ENCODE results near the gene SV2B.

Gene SV2B

GRCh38 chr15:91219206-91219605 lies 119.1 kb downstream of the SV2B start:
- DNase-seq (ENCODE audit: low spot score in 2 of 2) (no peak), ATAC-seq (no peak)
- Mint-ChIP-seq H3K9me3 (no peaks in the 10 kb centered on the region), H3K4me1 (no peaks in the 10 kb centered on the region), H3K36me3 (no peaks in the 10 kb centered on the region), H3K27ac (no peak overlapping the region), H3K4me3 (no peak overlapping the region)

DNA sequence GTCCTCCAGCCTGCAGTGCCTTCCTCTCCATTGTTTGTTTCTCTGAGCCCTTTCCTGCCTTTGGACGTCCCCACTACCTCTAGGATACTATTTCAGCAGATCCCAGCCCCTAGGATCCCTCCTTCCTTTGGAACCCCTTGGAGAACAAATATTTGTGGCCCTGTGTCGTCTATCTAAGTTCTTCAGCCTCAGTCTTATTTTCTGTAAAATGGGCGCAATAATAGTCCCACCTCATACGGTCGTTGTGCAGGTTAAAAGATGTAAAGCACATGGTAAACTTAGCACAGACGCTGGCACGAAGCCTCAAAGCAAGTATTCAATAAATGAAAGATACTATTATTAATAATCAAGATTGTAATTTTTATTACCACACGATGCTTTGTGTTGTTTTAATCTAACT lies 122.0 kb downstream of the SV2B start:
- H3K4me3 Mint-ChIP-seq: no peak overlapping the region
- H3K4me1 Mint-ChIP-seq: no peaks in the 10 kb centered on the region
- DNase-seq (ENCODE audit: low spot score in 2 of 2) (no peak), ATAC-seq (no peak)
- H3K36me3 Mint-ChIP-seq: no peaks in the 10 kb centered on the region
- no peak overlapping the region for H3K27ac Mint-ChIP-seq
- H3K9me3 Mint-ChIP-seq: no peaks in the 10 kb centered on the region

- H3K4me1 Mint-ChIP-seq: no peaks in the 10 kb centered on the region
- no peak overlapping the region for H3K27ac Mint-ChIP-seq
- no peak for ATAC-seq
- no peaks in the 10 kb centered on the region for H3K36me3 Mint-ChIP-seq
- H3K9me3 Mint-ChIP-seq: no peaks in the 10 kb centered on the region
- no peak overlapping the region for H3K4me3 Mint-ChIP-seq
- no peak for DNase-seq (ENCODE audit: low spot score in 2 of 2)
Measured at GRCh38 chr15:91223863-91224262, 123.8 kb downstream of the SV2B start.

GRCh38 chr15:91224755-91225380 lies 124.8 kb downstream of the SV2B start:
- H3K27ac Mint-ChIP-seq: no peak overlapping the region
- no peak overlapping the region for H3K4me3 Mint-ChIP-seq
- H3K4me1 Mint-ChIP-seq: no peaks in the 10 kb centered on the region
- ATAC-seq: no peak
- H3K36me3 Mint-ChIP-seq: no peaks in the 10 kb centered on the region
- DNase-seq (ENCODE audit: low spot score in 2 of 2): no peak
- no peaks in the 10 kb centered on the region for H3K9me3 Mint-ChIP-seq

DNA sequence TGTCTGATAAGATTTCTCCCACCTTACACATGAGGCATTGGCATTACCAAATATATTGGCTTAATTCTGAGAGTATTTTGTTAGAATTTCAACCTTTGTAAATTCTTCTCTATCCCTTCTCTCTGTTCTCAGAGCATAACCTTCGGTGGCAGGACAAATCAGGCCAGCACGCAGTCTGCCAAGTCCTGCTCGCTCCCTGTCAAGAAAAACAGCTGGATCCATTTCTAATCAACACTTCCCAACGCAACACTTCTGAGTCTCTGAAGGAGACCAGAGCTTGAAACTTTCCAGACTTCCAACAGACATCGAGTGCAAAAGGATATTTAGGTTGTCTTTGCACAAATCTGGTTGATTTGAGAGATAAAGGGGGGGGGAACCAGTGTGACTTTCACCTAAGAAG lies 125.7 kb downstream of the SV2B start:
- DNase-seq (ENCODE audit: low spot score in 2 of 2): no peak
- Mint-ChIP-seq H3K36me3 (no peaks in the 10 kb centered on the region), H3K4me1 (no peaks in the 10 kb centered on the region), H3K4me3 (no peak overlapping the region), H3K27ac (no peak overlapping the region), H3K9me3 (no peaks in the 10 kb centered on the region)
- no peak for ATAC-seq

GRCh38 chr15:91227117-91227516 lies 127.1 kb downstream of the SV2B start:
- H3K27ac Mint-ChIP-seq: no peak overlapping the region
- ATAC-seq (no peak), DNase-seq (ENCODE audit: low spot score in 2 of 2) (no peak)
- no peaks in the 10 kb centered on the region for H3K9me3 Mint-ChIP-seq
- H3K36me3 Mint-ChIP-seq: no peaks in the 10 kb centered on the region
- no peak overlapping the region for H3K4me3 Mint-ChIP-seq
- no peaks in the 10 kb centered on the region for H3K4me1 Mint-ChIP-seq

GRCh38 chr15:91227766-91228165 lies 127.7 kb downstream of the SV2B start:
- H3K9me3 Mint-ChIP-seq: no peaks in the 10 kb centered on the region
- H3K4me3 Mint-ChIP-seq: no peak overlapping the region
- H3K4me1 Mint-ChIP-seq: no peaks in the 10 kb centered on the region
- H3K27ac Mint-ChIP-seq: no peak overlapping the region
- ATAC-seq (no peak), DNase-seq (ENCODE audit: low spot score in 2 of 2) (no peak)
- no peaks in the 10 kb centered on the region for H3K36me3 Mint-ChIP-seq

DNA sequence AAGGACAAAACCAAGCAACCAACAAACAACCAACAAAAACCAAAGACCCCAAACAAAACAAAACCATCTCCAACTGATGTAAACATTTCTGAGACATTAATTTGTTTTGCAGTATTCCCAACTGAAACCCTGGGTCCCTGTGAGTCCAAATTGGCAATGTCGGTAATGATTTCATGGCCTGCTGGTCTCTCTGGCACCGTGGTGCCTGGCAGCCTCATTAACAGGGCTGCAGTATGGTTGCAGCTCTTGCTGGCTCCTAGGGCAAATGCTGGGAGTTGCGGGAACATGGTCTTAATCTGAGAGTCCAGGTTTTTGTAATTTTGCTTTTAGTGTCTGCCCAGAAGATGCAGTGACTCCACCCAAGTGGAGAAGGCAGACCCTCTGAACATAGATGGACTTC lies 128.3 kb downstream of the SV2B start:
- H3K36me3 Mint-ChIP-seq: no peaks in the 10 kb centered on the region
- H3K4me1 Mint-ChIP-seq: no peaks in the 10 kb centered on the region
- no peak for DNase-seq (ENCODE audit: low spot score in 2 of 2)
- ATAC-seq: no peak
- no peaks in the 10 kb centered on the region for H3K9me3 Mint-ChIP-seq
- no peak overlapping the region for H3K4me3 Mint-ChIP-seq
- H3K27ac Mint-ChIP-seq: no peak overlapping the region

DNA sequence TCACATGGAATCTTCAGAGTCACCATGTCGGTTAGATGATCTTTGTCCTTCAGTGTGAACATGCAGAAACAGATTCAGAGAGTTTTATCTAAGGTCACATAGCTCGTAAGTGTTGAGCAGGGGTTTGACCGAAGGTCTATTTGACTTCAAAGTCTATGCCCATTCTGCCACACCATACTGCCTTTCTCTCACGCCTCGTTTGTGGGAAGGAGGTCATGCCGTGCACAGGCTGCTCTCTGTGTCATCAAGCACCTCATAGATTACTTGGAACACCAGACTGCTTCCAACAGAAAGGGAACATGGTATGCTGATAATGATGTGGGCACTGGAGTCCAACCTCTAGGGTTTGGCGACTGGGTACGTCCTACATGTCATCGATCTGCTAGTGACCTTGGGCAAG lies 128.8 kb downstream of the SV2B start:
- no peaks in the 10 kb centered on the region for H3K36me3 Mint-ChIP-seq
- ATAC-seq: no peak
- no peak for DNase-seq (ENCODE audit: low spot score in 2 of 2)
- no peak overlapping the region for H3K4me3 Mint-ChIP-seq
- H3K9me3 Mint-ChIP-seq: no peaks in the 10 kb centered on the region
- no peaks in the 10 kb centered on the region for H3K4me1 Mint-ChIP-seq
- no peak overlapping the region for H3K27ac Mint-ChIP-seq

DNA sequence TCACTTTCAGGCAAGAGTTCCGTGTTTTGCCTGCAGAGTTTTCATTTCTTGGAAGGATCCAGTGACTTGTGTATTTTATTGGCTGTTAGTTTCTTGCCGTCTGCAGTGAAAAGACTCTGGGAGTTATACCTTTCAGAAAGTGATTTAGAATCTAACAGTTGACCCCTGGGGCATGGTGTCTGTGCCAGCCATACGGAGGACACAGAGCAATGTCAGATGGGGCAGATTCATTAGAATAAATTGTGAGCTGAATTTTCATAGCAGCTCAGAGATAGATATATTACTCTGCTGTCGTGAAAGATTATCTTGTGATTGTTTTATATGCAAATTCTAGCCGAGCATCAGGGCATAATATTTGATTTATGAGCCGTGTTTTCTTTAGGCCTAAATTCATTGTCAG lies 131.6 kb downstream of the SV2B start:
- no peak for DNase-seq (ENCODE audit: low spot score in 2 of 2)
- no peak for ATAC-seq
- Mint-ChIP-seq H3K4me3 (no peak overlapping the region), H3K27ac (no peak overlapping the region), H3K9me3 (no peaks in the 10 kb centered on the region), H3K4me1 (no peaks in the 10 kb centered on the region), H3K36me3 (no peaks in the 10 kb centered on the region)

- no peaks in the 10 kb centered on the region for H3K4me1 Mint-ChIP-seq
- H3K27ac Mint-ChIP-seq: no peak overlapping the region
- H3K36me3 Mint-ChIP-seq: no peaks in the 10 kb centered on the region
- H3K9me3 Mint-ChIP-seq: no peaks in the 10 kb centered on the region
- no peak overlapping the region for H3K4me3 Mint-ChIP-seq
- ATAC-seq: peak; percentile 47
- no peak for DNase-seq (ENCODE audit: low spot score in 2 of 2)
Measured at GRCh38 chr15:91234759-91235158, 134.7 kb downstream of the SV2B start.

DNA sequence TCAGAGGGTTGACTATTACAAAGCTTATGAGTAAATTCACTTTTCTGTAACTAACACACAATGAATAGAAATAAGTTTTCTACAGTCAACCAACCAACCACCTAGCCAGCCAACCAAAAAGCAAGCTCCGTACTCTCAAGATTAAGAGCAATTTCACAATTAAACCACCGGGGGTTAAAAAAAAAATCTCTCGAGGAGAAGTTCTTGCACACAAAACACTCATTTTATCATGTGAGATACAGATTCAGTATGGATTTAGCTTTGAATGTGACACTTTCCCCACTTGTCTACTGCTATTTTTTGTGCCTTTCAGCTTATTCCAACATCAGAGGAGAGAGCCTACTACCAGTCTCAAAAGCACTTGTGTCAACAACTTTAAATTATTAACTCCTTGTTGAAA lies 135.3 kb downstream of the SV2B start:
- DNase-seq (ENCODE audit: low spot score in 2 of 2) (no peak), ATAC-seq (no peak)
- no peak overlapping the region for H3K27ac Mint-ChIP-seq
- H3K4me1 Mint-ChIP-seq: no peaks in the 10 kb centered on the region
- no peak overlapping the region for H3K4me3 Mint-ChIP-seq
- H3K9me3 Mint-ChIP-seq: no peaks in the 10 kb centered on the region
- no peaks in the 10 kb centered on the region for H3K36me3 Mint-ChIP-seq

DNA sequence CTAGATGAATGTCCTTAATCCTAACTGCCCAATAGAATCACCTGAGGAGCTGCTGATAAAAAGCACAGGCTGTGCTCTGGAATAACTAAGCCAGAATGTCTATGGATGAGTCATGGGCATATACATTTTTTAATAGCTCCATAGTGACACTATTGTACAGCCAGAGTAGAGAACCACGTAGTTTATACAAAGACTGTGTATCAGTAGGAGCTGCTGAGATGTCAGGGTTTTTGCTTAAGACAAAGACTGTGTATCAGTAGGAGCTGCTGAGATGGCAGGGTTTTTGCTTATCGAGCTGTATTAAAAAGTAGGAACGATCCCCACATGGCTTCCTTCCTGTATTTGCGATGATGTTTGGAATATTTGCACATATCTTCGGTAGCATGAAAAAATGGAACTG lies 137.4 kb downstream of the SV2B start:
- Mint-ChIP-seq H3K27ac (no peak overlapping the region), H3K9me3 (no peaks in the 10 kb centered on the region)
- ATAC-seq: no peak

GRCh38 chr15:91238644-91239425 lies 138.8 kb downstream of the SV2B start:
- H3K4me3 Mint-ChIP-seq: no peak overlapping the region

More for the DNA sequence above, 137.4 kb downstream of the SV2B start:
- Mint-ChIP-seq H3K4me3 (no peak overlapping the region), H3K36me3 (no peaks in the 10 kb centered on the region), H3K4me1 (no peaks in the 10 kb centered on the region)
- DNase-seq (ENCODE audit: low spot score in 2 of 2): no peak

GRCh38 chr15:91243826-91244225 lies 143.8 kb downstream of the SV2B start:
- DNase-seq (ENCODE audit: low spot score in 2 of 2) (no peak), ATAC-seq (no peak)
- no peaks in the 10 kb centered on the region for H3K4me1 Mint-ChIP-seq
- no peak overlapping the region for H3K27ac Mint-ChIP-seq
- H3K4me3 Mint-ChIP-seq: no peak overlapping the region
- no peaks in the 10 kb centered on the region for H3K9me3 Mint-ChIP-seq
- H3K36me3 Mint-ChIP-seq: no peaks in the 10 kb centered on the region

More at GRCh38 chr15:91238644-91239425, 138.8 kb downstream of the SV2B start:
- Mint-ChIP-seq H3K36me3 (no peaks in the 10 kb centered on the region), H3K9me3 (no peaks in the 10 kb centered on the region), H3K4me1 (no peaks in the 10 kb centered on the region), H3K27ac (no peak overlapping the region)
- no peak for ATAC-seq
- no peak for DNase-seq (ENCODE audit: low spot score in 2 of 2)

DNA sequence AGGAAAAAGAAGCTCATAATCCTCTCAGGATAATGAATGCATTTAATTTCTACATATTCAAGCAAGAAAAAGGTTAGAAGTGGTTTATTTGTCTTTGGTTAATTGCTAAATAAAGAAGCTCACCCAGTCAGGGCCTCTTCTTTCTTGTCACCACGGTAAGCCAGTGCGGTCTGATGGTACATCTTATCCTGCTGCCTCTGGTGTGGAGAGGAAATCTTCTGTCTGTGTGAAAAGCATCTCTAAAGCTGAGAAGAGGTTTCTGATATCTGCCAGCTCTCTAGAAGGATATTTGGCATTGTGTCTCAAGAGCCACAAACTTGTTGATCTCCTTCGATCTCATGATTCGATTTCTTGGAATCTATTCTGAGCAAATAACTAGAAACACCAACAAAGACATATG lies 144.9 kb downstream of the SV2B start:
- Mint-ChIP-seq H3K36me3 (no peaks in the 10 kb centered on the region), H3K27ac (no peak overlapping the region), H3K4me3 (no peak overlapping the region), H3K4me1 (no peaks in the 10 kb centered on the region), H3K9me3 (no peaks in the 10 kb centered on the region)
- no peak for ATAC-seq
- DNase-seq (ENCODE audit: low spot score in 2 of 2): no peak

All from stimulated activated effector memory CD8-positive, alpha-beta T cell treated with anti-CD3 and anti-CD28 coated beads, Interleukin-12 subunit alpha, Interleukin-12 subunit beta, amount 100 ng/mL, for 72 hours (primary cell).